ENCODE measurements around the gene ATP1A4. TPM values are rescaled to one million over a fixed set of nuclear protein-coding genes. Genes with fewer than 3 reads are reported as not detected.

Gene ATP1A4
- total and polyA plus RNA-seq, 2 of the 8 experiments (the other 6 are each of a cell fraction or from before 2014, with no cell fraction given), result 0.48 to 0.61 TPM

GRCh38 chr1:160108888-160109662, 42.3 kb upstream of the ATP1A4 start (continued):
- TF ChIP-seq, protein P1, sequence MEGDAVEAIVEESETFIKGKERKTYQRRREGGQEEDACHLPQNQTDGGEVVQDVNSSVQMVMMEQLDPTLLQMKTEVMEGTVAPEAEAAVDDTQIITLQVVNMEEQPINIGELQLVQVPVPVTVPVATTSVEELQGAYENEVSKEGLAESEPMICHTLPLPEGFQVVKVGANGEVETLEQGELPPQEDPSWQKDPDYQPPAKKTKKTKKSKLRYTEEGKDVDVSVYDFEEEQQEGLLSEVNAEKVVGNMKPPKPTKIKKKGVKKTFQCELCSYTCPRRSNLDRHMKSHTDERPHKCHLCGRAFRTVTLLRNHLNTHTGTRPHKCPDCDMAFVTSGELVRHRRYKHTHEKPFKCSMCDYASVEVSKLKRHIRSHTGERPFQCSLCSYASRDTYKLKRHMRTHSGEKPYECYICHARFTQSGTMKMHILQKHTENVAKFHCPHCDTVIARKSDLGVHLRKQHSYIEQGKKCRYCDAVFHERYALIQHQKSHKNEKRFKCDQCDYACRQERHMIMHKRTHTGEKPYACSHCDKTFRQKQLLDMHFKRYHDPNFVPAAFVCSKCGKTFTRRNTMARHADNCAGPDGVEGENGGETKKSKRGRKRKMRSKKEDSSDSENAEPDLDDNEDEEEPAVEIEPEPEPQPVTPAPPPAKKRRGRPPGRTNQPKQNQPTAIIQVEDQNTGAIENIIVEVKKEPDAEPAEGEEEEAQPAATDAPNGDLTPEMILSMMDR (IDR thresholded peaks at IDR 0.05; ENCODE audit: control extremely low read depth in 1 of 3, insufficient read depth in 1 of 3, low read depth in 1 of 3, low read length in 3 of 3), result peak; percentile 4 to 73 (median 44)
- TF ChIP-seq MAFK (IDR thresholded peaks at IDR 0.05; ENCODE audit: low read depth, low read length) (no peak), KDM1A (IDR thresholded peaks at IDR 0.05; ENCODE audit: borderline replicate concordance, low read length) (peak; percentile 4; the same call in 1 of the 2 replicates), CTBP2 (IDR thresholded peaks at IDR 0.05; ENCODE audit: borderline replicate concordance, insufficient read depth, insufficient read length, low read length) (peak; percentile 43), TCF12 (IDR thresholded peaks at IDR 0.05; ENCODE audit: low read depth, low read length) (peak; percentile 50; the same call in 1 of the 2 replicates)
